ENCODE data around the gene NT5C3A. TPM values are rescaled to one million over a fixed set of nuclear protein-coding genes. Genes with fewer than 3 reads are reported as not detected.

The NT5C3A gene
- total and polyA plus RNA-seq, 2 of the 13 experiments (the other 11 are each of a cell fraction or from before 2014, with no cell fraction given), result 16.9 to 34.0 TPM

DNA sequence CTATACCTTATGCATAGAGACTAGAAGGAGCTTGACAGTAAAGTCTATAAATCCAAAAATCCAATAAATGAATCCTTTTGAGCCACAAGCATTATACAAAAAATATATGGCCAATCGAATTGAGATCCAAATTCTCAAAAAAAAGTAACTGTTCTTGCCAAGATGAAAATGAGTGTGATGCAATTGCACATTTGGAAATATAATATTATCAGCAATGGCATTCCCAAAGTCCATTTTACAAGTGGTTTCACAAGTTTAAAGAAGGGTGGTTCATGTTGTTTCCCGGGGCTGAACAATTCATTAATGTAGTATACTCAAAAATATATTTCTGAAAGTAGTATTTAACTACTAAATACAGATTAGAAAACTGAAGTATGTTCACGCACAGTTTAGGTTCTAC, 39.3 kb upstream of the NT5C3A start:
- POLR2A ChIA-PET, result no interaction called here
- WGBS (ENCODE audit: low lambda C conversion rate), result 94% methylated on average over 3 of the region's 3 CpGs
- Histone ChIP-seq H3K4me1 (ENCODE audit: insufficient read depth, low read length) (peaks cover 20% of the 10 kb centered on the region), H3K9ac (ENCODE audit: insufficient read depth, low read depth, low read length) (no peak overlapping the region), H3K36me3 (replicated peaks in 1 of 2; ENCODE audit: control insufficient read depth in 1 of 2, insufficient read depth in 2 of 2, low read length in 2 of 2) (peaks cover 25 to 66% of the 10 kb centered on the region in 2 experiments), H3K79me2 (ENCODE audit: insufficient read depth, low read length) (peaks cover 31% of the 10 kb centered on the region), H3K27me3 (ENCODE audit: control insufficient read depth in 1 of 2, insufficient read depth in 2 of 2, low read length in 2 of 2) (no peaks in the 10 kb centered on the region), H3K4me3 (replicated peaks in 1 of 3; ENCODE audit: insufficient read depth in 1 of 3, low read depth in 2 of 3, low read length in 3 of 3) (no peak overlapping the region), H3K27ac (ENCODE audit: extremely low read length, insufficient read depth, low read length) (no peak overlapping the region), H4K20me1 (ENCODE audit: insufficient read depth, low read length) (0 out of 2 replicates have a peak, but pooled peaks cover 3% of the 10 kb centered on the region), H3K4me2 (ENCODE audit: low read depth, low read length) (no peak overlapping the region), H3K9me3 (ENCODE audit: low read length) (no peaks in the 10 kb centered on the region), H2AFZ (ENCODE audit: low read length) (no peak overlapping the region)
- no TSS peak for BruUV-seq (replicated peaks)
- intact Hi-C loops (cut with micrococcal nuclease; ENCODE audit: unreplicated experiment) (no loop called here), in situ Hi-C loops (cut with HindIII; ENCODE audit: extremely low pct_ligation_motif_present, low pct_unique_long_range_greater_than_20kb) (no loop called here)
- no peak for ATAC-seq
- no peak for FAIRE-seq
- CTCF ChIA-PET (ENCODE audit: low intra/inter-chr PET ratio, low total read pairs), result no interaction called here
- DNase-seq (ENCODE audit: low spot score), result no peak
- no peak for TF ChIP-seq HMGA1 (CRISPR knock-in tag; conservative IDR thresholded peaks at IDR 0.05)
- TF ChIP-seq ZNF530 (CRISPR knock-in tag; IDR thresholded peaks at IDR 0.05; ENCODE audit: low read depth), result no peak
- no peak for TF ChIP-seq TP53 (CRISPR knock-in tag; conservative IDR thresholded peaks at IDR 0.05)
- no peak for TF ChIP-seq ZNF292 (CRISPR knock-in tag; IDR thresholded peaks at IDR 0.05; ENCODE audit: borderline replicate concordance, low read depth)
- TF ChIP-seq, protein P1, sequence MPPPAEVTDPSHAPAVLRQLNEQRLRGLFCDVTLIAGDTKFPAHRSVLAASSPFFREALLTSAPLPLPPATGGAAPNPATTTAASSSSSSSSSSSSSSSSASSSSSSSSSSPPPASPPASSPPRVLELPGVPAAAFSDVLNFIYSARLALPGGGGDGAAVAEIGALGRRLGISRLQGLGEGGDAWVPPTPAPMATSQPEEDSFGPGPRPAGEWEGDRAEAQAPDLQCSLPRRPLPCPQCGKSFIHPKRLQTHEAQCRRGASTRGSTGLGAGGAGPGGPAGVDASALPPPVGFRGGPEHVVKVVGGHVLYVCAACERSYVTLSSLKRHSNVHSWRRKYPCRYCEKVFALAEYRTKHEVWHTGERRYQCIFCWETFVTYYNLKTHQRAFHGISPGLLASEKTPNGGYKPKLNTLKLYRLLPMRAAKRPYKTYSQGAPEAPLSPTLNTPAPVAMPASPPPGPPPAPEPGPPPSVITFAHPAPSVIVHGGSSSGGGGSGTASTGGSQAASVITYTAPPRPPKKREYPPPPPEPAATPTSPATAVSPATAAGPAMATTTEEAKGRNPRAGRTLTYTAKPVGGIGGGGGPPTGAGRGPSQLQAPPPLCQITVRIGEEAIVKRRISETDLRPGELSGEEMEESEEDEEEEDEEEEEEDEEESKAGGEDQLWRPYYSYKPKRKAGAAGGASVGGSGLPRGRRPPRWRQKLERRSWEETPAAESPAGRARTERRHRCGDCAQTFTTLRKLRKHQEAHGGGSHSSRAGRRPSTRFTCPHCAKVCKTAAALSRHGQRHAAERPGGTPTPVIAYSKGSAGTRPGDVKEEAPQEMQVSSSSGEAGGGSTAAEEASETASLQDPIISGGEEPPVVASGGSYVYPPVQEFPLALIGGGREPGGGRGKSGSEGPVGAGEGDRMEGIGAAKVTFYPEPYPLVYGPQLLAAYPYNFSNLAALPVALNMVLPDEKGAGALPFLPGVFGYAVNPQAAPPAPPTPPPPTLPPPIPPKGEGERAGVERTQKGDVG (CRISPR knock-in tag; IDR thresholded peaks at IDR 0.05; ENCODE audit: borderline replicate concordance), result no peak
- no peak for TF ChIP-seq MIER3 (CRISPR knock-in tag; IDR thresholded peaks at IDR 0.05; ENCODE audit: borderline replicate concordance)
- TF ChIP-seq, protein P2, sequence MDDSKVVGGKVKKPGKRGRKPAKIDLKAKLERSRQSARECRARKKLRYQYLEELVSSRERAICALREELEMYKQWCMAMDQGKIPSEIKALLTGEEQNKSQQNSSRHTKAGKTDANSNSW (CRISPR knock-in tag; IDR thresholded peaks at IDR 0.05; ENCODE audit: borderline replicate concordance), result no peak
- TF ChIP-seq ZNF720 (CRISPR knock-in tag; IDR thresholded peaks at IDR 0.05), result no peak
- TF ChIP-seq FLYWCH1 (CRISPR knock-in tag; IDR thresholded peaks at IDR 0.05), result no peak
- no peak for TF ChIP-seq SMAD9 (CRISPR knock-in tag; IDR thresholded peaks at IDR 0.05)
- TF ChIP-seq, protein P3, sequence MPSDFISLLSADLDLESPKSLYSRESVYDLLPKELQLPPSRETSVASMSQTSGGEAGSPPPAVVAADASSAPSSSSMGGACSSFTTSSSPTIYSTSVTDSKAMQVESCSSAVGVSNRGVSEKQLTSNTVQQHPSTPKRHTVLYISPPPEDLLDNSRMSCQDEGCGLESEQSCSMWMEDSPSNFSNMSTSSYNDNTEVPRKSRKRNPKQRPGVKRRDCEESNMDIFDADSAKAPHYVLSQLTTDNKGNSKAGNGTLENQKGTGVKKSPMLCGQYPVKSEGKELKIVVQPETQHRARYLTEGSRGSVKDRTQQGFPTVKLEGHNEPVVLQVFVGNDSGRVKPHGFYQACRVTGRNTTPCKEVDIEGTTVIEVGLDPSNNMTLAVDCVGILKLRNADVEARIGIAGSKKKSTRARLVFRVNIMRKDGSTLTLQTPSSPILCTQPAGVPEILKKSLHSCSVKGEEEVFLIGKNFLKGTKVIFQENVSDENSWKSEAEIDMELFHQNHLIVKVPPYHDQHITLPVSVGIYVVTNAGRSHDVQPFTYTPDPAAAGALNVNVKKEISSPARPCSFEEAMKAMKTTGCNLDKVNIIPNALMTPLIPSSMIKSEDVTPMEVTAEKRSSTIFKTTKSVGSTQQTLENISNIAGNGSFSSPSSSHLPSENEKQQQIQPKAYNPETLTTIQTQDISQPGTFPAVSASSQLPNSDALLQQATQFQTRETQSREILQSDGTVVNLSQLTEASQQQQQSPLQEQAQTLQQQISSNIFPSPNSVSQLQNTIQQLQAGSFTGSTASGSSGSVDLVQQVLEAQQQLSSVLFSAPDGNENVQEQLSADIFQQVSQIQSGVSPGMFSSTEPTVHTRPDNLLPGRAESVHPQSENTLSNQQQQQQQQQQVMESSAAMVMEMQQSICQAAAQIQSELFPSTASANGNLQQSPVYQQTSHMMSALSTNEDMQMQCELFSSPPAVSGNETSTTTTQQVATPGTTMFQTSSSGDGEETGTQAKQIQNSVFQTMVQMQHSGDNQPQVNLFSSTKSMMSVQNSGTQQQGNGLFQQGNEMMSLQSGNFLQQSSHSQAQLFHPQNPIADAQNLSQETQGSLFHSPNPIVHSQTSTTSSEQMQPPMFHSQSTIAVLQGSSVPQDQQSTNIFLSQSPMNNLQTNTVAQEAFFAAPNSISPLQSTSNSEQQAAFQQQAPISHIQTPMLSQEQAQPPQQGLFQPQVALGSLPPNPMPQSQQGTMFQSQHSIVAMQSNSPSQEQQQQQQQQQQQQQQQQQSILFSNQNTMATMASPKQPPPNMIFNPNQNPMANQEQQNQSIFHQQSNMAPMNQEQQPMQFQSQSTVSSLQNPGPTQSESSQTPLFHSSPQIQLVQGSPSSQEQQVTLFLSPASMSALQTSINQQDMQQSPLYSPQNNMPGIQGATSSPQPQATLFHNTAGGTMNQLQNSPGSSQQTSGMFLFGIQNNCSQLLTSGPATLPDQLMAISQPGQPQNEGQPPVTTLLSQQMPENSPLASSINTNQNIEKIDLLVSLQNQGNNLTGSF (CRISPR knock-in tag; IDR thresholded peaks at IDR 0.05), result no peak
- TF ChIP-seq, protein P4, sequence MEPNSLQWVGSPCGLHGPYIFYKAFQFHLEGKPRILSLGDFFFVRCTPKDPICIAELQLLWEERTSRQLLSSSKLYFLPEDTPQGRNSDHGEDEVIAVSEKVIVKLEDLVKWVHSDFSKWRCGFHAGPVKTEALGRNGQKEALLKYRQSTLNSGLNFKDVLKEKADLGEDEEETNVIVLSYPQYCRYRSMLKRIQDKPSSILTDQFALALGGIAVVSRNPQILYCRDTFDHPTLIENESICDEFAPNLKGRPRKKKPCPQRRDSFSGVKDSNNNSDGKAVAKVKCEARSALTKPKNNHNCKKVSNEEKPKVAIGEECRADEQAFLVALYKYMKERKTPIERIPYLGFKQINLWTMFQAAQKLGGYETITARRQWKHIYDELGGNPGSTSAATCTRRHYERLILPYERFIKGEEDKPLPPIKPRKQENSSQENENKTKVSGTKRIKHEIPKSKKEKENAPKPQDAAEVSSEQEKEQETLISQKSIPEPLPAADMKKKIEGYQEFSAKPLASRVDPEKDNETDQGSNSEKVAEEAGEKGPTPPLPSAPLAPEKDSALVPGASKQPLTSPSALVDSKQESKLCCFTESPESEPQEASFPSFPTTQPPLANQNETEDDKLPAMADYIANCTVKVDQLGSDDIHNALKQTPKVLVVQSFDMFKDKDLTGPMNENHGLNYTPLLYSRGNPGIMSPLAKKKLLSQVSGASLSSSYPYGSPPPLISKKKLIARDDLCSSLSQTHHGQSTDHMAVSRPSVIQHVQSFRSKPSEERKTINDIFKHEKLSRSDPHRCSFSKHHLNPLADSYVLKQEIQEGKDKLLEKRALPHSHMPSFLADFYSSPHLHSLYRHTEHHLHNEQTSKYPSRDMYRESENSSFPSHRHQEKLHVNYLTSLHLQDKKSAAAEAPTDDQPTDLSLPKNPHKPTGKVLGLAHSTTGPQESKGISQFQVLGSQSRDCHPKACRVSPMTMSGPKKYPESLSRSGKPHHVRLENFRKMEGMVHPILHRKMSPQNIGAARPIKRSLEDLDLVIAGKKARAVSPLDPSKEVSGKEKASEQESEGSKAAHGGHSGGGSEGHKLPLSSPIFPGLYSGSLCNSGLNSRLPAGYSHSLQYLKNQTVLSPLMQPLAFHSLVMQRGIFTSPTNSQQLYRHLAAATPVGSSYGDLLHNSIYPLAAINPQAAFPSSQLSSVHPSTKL (CRISPR knock-in tag; IDR thresholded peaks at IDR 0.05), result no peak
- TF ChIP-seq MIER2 (CRISPR knock-in tag; IDR thresholded peaks at IDR 0.05), result no peak

Data from HepG2 (cell line).